K562 (cell line): ENCODE data around the gene BTN3A1.

Experiments
- MYC ChIP-seq, 2 experiments: fragments of 250-450 bp in 1 of 2; sonication (Bioruptor Pico) in 1 of 2; IDR thresholded peaks; 2 replicates each; pipeline versions ENCODE4 v1.5.1 to v1.6.1; 2012 to 2021; ENCODE audit warnings: low read depth in 2 of 2, borderline replicate concordance in 1 of 2, improper control_type of control experiment in 1 of 2, low read length in 1 of 2, mild to moderate bottlenecking in 1 of 2, moderate library complexity in 1 of 2
- NFYB ChIP-seq: IDR thresholded peaks from 2 replicates; pipeline ENCODE4 v1.6.1; 2011; ENCODE audit warnings: mild to moderate bottlenecking, moderate library complexity; ENCODE audit not compliant: insufficient read length; ENCODE audit errors: extremely low read depth
- POLR2A ChIP-seq: fragments of 450-650 bp; conservative IDR thresholded peaks from 2 replicates; pipeline ENCODE4 v1.6.1; 2016
- TAF1 ChIP-seq: IDR thresholded peaks from 2 replicates; pipeline ENCODE4 v1.6.1; 2011; ENCODE audit warnings: mild to moderate bottlenecking, low read length, moderate library complexity; ENCODE audit not compliant: insufficient read depth, control insufficient read depth, severe bottlenecking; ENCODE audit errors: extremely low read depth
- U2AF2 ChIP-seq: fragments of 200-400 bp; formaldehyde crosslinking; optimal IDR thresholded peaks from 2 replicates; pipeline ENCODE3; 2017; ENCODE audit warnings: low read depth, mild to moderate bottlenecking, low read length
- ZBTB43 ChIP-seq: sonication (generic); formaldehyde crosslinking; IDR thresholded peaks from 2 replicates; pipeline ENCODE4 v1.8.0; 2023; ENCODE audit warnings: mild to moderate bottlenecking, missing genetic modification reagents
- ZNF217 ChIP-seq: sonication (generic); formaldehyde crosslinking; IDR thresholded peaks from 2 replicates; pipeline ENCODE4 v1.8.0; 2022; ENCODE audit warnings: mild to moderate bottlenecking, missing genetic modification reagents
- ZNF830 ChIP-seq: fragments of 250-450 bp; sonication (Bioruptor Pico); IDR thresholded peaks from 2 replicates; pipeline ENCODE4 v1.5.0; 2021; ENCODE audit warnings: mild to moderate bottlenecking
- TF ChIP-seq, protein P1 (sequence below): sonication (generic); formaldehyde crosslinking; IDR thresholded peaks from 2 replicates; pipeline ENCODE4 v1.8.0; 2022; ENCODE audit warnings: missing genetic modification reagents, mild to moderate bottlenecking, borderline replicate concordance
- TF ChIP-seq, protein P2 (sequence below), 3 experiments: IDR thresholded peaks in 2 of 3; conservative IDR thresholded peaks in 1 of 3; 2 replicates each; pipeline ENCODE4 v1.5.1; 2011 to 2012; ENCODE audit warnings: low read length in 3 of 3, mild to moderate bottlenecking in 3 of 3, control low read depth in 2 of 3, improper control_type of control experiment in 1 of 3, inconsistent platforms in 1 of 3, low read depth in 1 of 3, mixed read lengths in 1 of 3, moderate library complexity in 1 of 3; ENCODE audit not compliant: insufficient read depth in 2 of 3
- TF ChIP-seq, protein P3 (sequence below): IDR thresholded peaks from 3 replicates; pipeline ENCODE4 v1.6.1; 2011; ENCODE audit warnings: borderline replicate concordance, mild to moderate bottlenecking; ENCODE audit not compliant: insufficient read length, insufficient read depth

GRCh38 chr6:26377719-26378118 lies 24.4 kb upstream of the BTN3A1 start:
- TF ChIP-seq ZBTB43 (CRISPR knock-in tag) (no peak), TAF1 (no peak), NFYB (no peak), ZNF830 (CRISPR knock-in tag) (no peak), POLR2A (no peak), U2AF2 (no peak), MYC (IDR thresholded peaks at IDR 0.05; ENCODE audit: low read depth, low read length) (no peak), MYC (CRISPR knock-in tag; IDR thresholded peaks at IDR 0.05; ENCODE audit: borderline replicate concordance, low read depth) (no peak), ZNF217 (CRISPR knock-in tag) (no peak)
- TF ChIP-seq, protein P1, sequence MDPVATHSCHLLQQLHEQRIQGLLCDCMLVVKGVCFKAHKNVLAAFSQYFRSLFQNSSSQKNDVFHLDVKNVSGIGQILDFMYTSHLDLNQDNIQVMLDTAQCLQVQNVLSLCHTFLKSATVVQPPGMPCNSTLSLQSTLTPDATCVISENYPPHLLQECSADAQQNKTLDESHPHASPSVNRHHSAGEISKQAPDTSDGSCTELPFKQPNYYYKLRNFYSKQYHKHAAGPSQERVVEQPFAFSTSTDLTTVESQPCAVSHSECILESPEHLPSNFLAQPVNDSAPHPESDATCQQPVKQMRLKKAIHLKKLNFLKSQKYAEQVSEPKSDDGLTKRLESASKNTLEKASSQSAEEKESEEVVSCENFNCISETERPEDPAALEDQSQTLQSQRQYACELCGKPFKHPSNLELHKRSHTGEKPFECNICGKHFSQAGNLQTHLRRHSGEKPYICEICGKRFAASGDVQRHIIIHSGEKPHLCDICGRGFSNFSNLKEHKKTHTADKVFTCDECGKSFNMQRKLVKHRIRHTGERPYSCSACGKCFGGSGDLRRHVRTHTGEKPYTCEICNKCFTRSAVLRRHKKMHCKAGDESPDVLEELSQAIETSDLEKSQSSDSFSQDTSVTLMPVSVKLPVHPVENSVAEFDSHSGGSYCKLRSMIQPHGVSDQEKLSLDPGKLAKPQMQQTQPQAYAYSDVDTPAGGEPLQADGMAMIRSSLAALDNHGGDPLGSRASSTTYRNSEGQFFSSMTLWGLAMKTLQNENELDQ (CRISPR knock-in tag) = no peak
- TF ChIP-seq, protein P2, sequence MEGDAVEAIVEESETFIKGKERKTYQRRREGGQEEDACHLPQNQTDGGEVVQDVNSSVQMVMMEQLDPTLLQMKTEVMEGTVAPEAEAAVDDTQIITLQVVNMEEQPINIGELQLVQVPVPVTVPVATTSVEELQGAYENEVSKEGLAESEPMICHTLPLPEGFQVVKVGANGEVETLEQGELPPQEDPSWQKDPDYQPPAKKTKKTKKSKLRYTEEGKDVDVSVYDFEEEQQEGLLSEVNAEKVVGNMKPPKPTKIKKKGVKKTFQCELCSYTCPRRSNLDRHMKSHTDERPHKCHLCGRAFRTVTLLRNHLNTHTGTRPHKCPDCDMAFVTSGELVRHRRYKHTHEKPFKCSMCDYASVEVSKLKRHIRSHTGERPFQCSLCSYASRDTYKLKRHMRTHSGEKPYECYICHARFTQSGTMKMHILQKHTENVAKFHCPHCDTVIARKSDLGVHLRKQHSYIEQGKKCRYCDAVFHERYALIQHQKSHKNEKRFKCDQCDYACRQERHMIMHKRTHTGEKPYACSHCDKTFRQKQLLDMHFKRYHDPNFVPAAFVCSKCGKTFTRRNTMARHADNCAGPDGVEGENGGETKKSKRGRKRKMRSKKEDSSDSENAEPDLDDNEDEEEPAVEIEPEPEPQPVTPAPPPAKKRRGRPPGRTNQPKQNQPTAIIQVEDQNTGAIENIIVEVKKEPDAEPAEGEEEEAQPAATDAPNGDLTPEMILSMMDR (IDR thresholded peaks at IDR 0.05 in 2 of 3, conservative IDR thresholded peaks at IDR 0.05 in 1 of 3; ENCODE audit: insufficient read depth in 2 of 3, low read depth in 1 of 3, low read length in 3 of 3) = no peak
- TF ChIP-seq, protein P3, sequence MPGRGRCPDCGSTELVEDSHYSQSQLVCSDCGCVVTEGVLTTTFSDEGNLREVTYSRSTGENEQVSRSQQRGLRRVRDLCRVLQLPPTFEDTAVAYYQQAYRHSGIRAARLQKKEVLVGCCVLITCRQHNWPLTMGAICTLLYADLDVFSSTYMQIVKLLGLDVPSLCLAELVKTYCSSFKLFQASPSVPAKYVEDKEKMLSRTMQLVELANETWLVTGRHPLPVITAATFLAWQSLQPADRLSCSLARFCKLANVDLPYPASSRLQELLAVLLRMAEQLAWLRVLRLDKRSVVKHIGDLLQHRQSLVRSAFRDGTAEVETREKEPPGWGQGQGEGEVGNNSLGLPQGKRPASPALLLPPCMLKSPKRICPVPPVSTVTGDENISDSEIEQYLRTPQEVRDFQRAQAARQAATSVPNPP = no peak
